Measurements from ENCODE around the gene RPH3AL. TPM values are rescaled to one million over a fixed set of nuclear protein-coding genes. Genes with fewer than 3 reads are reported as not detected.

RPH3AL gene
- polyA plus RNA-seq, 1 donor from 2014 or later: 0.87 TPM

DNA sequence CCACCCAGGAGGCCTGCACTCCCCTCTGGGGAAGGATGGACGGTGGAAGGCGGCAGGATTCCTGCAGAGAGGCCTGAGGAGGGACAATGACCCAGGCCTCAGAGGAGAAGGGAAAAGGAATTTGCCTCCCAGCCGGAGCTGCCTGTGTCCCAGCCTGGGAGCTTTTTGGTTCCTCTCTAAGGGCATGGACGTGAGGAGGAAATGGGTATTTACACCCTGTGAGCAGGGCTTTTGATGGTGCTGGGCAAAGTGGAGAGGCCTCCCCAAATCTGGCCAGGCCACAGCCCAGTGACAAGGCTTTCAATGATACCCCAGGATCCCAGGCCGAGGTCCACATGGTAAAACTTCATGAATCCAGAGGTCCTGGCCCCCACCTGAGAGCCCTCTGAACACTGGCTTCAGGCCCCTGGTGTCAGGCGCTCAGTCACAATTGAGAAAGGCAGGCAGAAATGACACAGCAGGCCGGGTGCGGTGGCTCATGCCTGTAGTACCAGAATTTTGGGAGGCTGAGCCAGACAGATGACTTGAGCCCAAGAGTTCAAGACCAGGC, 115.1 kb downstream of the RPH3AL start:
- Histone ChIP-seq H3K9me3 (ENCODE audit: low read length) (no peaks in the 10 kb centered on the region), H3K9ac (ENCODE audit: low read length) (no peak overlapping the region), H4K20me1 (ENCODE audit: insufficient read depth) (no peaks in the 10 kb centered on the region), H3K79me2 (replicated peaks; ENCODE audit: insufficient read depth, low read length) (no peaks in the 10 kb centered on the region), H3K9me2 (ENCODE audit: insufficient read depth, low read length) (no peaks in the 10 kb centered on the region), H3K27ac (ENCODE audit: low read length) (no peak overlapping the region), H3K4me3 (ENCODE audit: low read length) (no peak overlapping the region), H3F3A (ENCODE audit: insufficient read depth, low read length, poor library complexity, severe bottlenecking) (no peaks in the 10 kb centered on the region), H3K27me3 (ENCODE audit: insufficient read depth, low read depth, low read length) (no peaks in the 10 kb centered on the region), H2AFZ (ENCODE audit: low read depth, low read length) (no peak overlapping the region), H3K4me2 (ENCODE audit: low read length) (no peak overlapping the region), H3K36me3 (ENCODE audit: insufficient read depth, low read length) (no peaks in the 10 kb centered on the region)
- TF ChIP-seq EP300 (conservative IDR thresholded peaks at IDR 0.05; ENCODE audit: poor library complexity, severe bottlenecking) (no peak), RAD21 (conservative IDR thresholded peaks at IDR 0.05) (no peak), TAF1 (IDR thresholded peaks at IDR 0.05; ENCODE audit: low read depth) (no peak), MXI1 (conservative IDR thresholded peaks at IDR 0.05; ENCODE audit: poor library complexity, severe bottlenecking) (no peak)
- TF ChIP-seq, protein P1, sequence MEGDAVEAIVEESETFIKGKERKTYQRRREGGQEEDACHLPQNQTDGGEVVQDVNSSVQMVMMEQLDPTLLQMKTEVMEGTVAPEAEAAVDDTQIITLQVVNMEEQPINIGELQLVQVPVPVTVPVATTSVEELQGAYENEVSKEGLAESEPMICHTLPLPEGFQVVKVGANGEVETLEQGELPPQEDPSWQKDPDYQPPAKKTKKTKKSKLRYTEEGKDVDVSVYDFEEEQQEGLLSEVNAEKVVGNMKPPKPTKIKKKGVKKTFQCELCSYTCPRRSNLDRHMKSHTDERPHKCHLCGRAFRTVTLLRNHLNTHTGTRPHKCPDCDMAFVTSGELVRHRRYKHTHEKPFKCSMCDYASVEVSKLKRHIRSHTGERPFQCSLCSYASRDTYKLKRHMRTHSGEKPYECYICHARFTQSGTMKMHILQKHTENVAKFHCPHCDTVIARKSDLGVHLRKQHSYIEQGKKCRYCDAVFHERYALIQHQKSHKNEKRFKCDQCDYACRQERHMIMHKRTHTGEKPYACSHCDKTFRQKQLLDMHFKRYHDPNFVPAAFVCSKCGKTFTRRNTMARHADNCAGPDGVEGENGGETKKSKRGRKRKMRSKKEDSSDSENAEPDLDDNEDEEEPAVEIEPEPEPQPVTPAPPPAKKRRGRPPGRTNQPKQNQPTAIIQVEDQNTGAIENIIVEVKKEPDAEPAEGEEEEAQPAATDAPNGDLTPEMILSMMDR (IDR thresholded peaks at IDR 0.05; ENCODE audit: poor library complexity, severe bottlenecking): no peak
- TF ChIP-seq, protein P2, sequence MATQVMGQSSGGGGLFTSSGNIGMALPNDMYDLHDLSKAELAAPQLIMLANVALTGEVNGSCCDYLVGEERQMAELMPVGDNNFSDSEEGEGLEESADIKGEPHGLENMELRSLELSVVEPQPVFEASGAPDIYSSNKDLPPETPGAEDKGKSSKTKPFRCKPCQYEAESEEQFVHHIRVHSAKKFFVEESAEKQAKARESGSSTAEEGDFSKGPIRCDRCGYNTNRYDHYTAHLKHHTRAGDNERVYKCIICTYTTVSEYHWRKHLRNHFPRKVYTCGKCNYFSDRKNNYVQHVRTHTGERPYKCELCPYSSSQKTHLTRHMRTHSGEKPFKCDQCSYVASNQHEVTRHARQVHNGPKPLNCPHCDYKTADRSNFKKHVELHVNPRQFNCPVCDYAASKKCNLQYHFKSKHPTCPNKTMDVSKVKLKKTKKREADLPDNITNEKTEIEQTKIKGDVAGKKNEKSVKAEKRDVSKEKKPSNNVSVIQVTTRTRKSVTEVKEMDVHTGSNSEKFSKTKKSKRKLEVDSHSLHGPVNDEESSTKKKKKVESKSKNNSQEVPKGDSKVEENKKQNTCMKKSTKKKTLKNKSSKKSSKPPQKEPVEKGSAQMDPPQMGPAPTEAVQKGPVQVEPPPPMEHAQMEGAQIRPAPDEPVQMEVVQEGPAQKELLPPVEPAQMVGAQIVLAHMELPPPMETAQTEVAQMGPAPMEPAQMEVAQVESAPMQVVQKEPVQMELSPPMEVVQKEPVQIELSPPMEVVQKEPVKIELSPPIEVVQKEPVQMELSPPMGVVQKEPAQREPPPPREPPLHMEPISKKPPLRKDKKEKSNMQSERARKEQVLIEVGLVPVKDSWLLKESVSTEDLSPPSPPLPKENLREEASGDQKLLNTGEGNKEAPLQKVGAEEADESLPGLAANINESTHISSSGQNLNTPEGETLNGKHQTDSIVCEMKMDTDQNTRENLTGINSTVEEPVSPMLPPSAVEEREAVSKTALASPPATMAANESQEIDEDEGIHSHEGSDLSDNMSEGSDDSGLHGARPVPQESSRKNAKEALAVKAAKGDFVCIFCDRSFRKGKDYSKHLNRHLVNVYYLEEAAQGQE (IDR thresholded peaks at IDR 0.05; ENCODE audit: borderline replicate concordance): no peak

DNA sequence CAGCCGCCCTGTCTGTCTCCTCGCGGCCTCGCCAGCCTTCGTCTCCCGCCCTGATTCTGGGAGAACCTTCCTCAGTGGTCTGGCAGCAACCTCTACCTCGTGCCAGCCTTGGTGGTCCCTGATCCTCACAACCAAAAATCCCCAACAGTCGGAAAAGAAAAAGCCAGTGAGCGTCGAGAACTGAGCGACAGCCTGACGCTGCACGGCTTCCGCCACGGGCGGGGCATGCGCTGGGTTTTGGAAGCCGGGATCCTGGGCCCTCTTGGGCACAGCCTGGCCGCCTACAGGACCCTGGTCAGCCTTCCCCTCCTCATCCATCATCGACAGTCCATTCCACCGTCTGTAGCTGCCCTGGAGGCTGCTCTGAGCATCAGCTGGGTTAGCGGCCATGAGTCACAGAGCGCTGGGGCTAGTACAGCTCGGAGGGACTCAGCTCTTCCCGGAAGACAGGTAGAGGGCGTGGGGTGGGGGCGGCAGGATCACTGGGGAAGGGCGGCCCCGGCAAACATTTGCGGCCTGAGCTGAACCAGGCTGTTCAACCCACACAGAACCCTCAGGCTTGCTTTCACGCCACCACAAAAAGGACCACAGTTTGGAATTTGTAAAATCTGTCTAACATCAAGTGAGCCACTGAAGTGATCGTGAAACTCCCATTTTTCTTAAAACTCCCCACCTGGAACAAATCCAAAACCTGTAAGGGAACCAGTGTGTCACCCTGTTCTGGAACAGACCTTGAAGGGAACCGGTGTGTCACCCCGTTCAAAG, 115.8 kb downstream of the RPH3AL start:
- Histone ChIP-seq H3K27ac (ENCODE audit: low read length) (no peak overlapping the region), H3K27me3 (ENCODE audit: insufficient read depth, low read depth, low read length) (no peaks in the 10 kb centered on the region)
- no peak for TF ChIP-seq EZH2 (IDR thresholded peaks at IDR 0.05; ENCODE audit: borderline replicate concordance, insufficient read depth, low read length, poor library complexity, severe bottlenecking)
- no peak for TF ChIP-seq POLR2AphosphoS5 (IDR thresholded peaks at IDR 0.05)
- TF ChIP-seq SMC3 (conservative IDR thresholded peaks at IDR 0.05; ENCODE audit: poor library complexity): no peak
- TF ChIP-seq EP300 (conservative IDR thresholded peaks at IDR 0.05; ENCODE audit: poor library complexity, severe bottlenecking): no peak
- no peak for TF ChIP-seq RAD21 (conservative IDR thresholded peaks at IDR 0.05)
- TF ChIP-seq, protein P2 (IDR thresholded peaks at IDR 0.05; ENCODE audit: borderline replicate concordance): no peak
- TF ChIP-seq MXI1 (conservative IDR thresholded peaks at IDR 0.05; ENCODE audit: poor library complexity, severe bottlenecking): no peak
- TF ChIP-seq, protein P1 (IDR thresholded peaks at IDR 0.05; ENCODE audit: poor library complexity, severe bottlenecking): no peak

More for the DNA sequence above, 115.8 kb downstream of the RPH3AL start:
- no peaks in the 10 kb centered on the region for H4K20me1 ChIP-seq (ENCODE audit: insufficient read depth)
- H3K4me2 ChIP-seq (ENCODE audit: low read length): no peak overlapping the region
- H3K9ac ChIP-seq (ENCODE audit: low read length): no peak overlapping the region
- H3K9me3 ChIP-seq (ENCODE audit: low read length): no peaks in the 10 kb centered on the region
- no peaks in the 10 kb centered on the region for H3K36me3 ChIP-seq (ENCODE audit: insufficient read depth, low read length)
- H3K79me2 ChIP-seq (replicated peaks; ENCODE audit: insufficient read depth, low read length): no peaks in the 10 kb centered on the region
- no peaks in the 10 kb centered on the region for H3K9me2 ChIP-seq (ENCODE audit: insufficient read depth, low read length)
- no peaks in the 10 kb centered on the region for H3F3A ChIP-seq (ENCODE audit: insufficient read depth, low read length, poor library complexity, severe bottlenecking)
- H2AFZ ChIP-seq (ENCODE audit: low read depth, low read length): no peak overlapping the region
- H3K4me3 ChIP-seq (ENCODE audit: low read length): no peak overlapping the region

Data from neural cell (in vitro differentiated cells).